HEK293T (cell line): Measurements from ENCODE around the gene ZNF710.
A peak's percentile ranks its signal among the peaks of the same experiment; 100 is the strongest.

Experiments used
- CTCF ChIA-PET: fragments of 350-600 bp; formaldehyde crosslinking; extraction: SDS; loops from one replicate; lab custom pipeline; 2021; ENCODE audit warnings: antibody characterized with exemption, inconsistent platforms; lab: Yijun Ruan, JAX
- POLR2A ChIA-PET: fragments of 350-600 bp; formaldehyde crosslinking; extraction: SDS; loops from one replicate; lab custom pipeline; 2020; ENCODE audit warnings: antibody characterized with exemption, inconsistent platforms; lab: Yijun Ruan, JAX
- DNase-seq: peaks from one replicate; pipeline ENCODE4 v3.0.0; 2012; ENCODE audit warnings: mixed read lengths; ENCODE audit errors: extremely low spot score
- ARNT ChIP-seq: fragments of 450-650 bp; IDR thresholded peaks from 2 replicates; pipeline ENCODE4 v1.6.1; 2017; ENCODE audit warnings: mild to moderate bottlenecking
- BHLHE40 ChIP-seq: fragments of 450-650 bp; IDR thresholded peaks from 2 replicates; pipeline ENCODE4 v1.6.1; 2016; ENCODE audit warnings: mild to moderate bottlenecking, moderate library complexity, borderline replicate concordance
- CTBP1 ChIP-seq: fragments of 450-650 bp; IDR thresholded peaks from 2 replicates; pipeline ENCODE4 v1.6.1; 2016; ENCODE audit warnings: borderline replicate concordance
- ELF4 ChIP-seq: fragments of 450-650 bp; IDR thresholded peaks from 2 replicates; pipeline ENCODE4 v1.6.1; 2017; ENCODE audit warnings: antibody characterized with exemption
- FOXA1 ChIP-seq: fragments of 450-650 bp; IDR thresholded peaks from 2 replicates; pipeline ENCODE4 v1.6.1; 2016; ENCODE audit warnings: mild to moderate bottlenecking
- FOXK2 ChIP-seq: fragments of 450-650 bp; IDR thresholded peaks from 2 replicates; pipeline ENCODE4 v1.6.1; 2016; ENCODE audit warnings: mild to moderate bottlenecking
- FOXM1 ChIP-seq: fragments of 450-650 bp; IDR thresholded peaks from 2 replicates; pipeline ENCODE4 v1.6.1; 2017; ENCODE audit warnings: mild to moderate bottlenecking, borderline replicate concordance
- HDGF ChIP-seq: fragments of 450-650 bp; IDR thresholded peaks from 2 replicates; pipeline ENCODE4 v1.6.1; 2017; ENCODE audit warnings: antibody characterized with exemption, borderline replicate concordance
- L3MBTL2 ChIP-seq: fragments of 450-650 bp; conservative IDR thresholded peaks from 2 replicates; pipeline ENCODE4 v1.6.1; 2016; ENCODE audit warnings: mild to moderate bottlenecking
- LEF1 ChIP-seq: fragments of 450-650 bp; IDR thresholded peaks from 2 replicates; pipeline ENCODE4 v1.6.1; 2017; ENCODE audit warnings: mild to moderate bottlenecking, borderline replicate concordance
- NFRKB ChIP-seq: fragments of 450-650 bp; IDR thresholded peaks from 2 replicates; pipeline ENCODE4 v1.6.1; 2016; ENCODE audit warnings: mild to moderate bottlenecking, moderate library complexity
- PKNOX1 ChIP-seq: fragments of 450-650 bp; IDR thresholded peaks from 2 replicates; pipeline ENCODE4 v1.6.1; 2016
- SP1 ChIP-seq: fragments of 450-650 bp; IDR thresholded peaks from 2 replicates; pipeline ENCODE4 v1.6.1; 2017
- SUZ12 ChIP-seq: fragments of 450-650 bp; IDR thresholded peaks from 2 replicates; pipeline ENCODE4 v1.6.1; 2016; ENCODE audit warnings: mild to moderate bottlenecking
- TARDBP ChIP-seq: fragments of 450-650 bp; IDR thresholded peaks from 2 replicates; pipeline ENCODE4 v1.6.1; 2016
- ZNF384 ChIP-seq: fragments of 450-650 bp; IDR thresholded peaks from 2 replicates; pipeline ENCODE4 v1.6.1; 2016

ZNF710 gene

GRCh38 chr15:90000186-90001001, 730 bp upstream of the ZNF710 start:
- DNase-seq: no peak
- POLR2A ChIA-PET: interaction anchor here (0.7 kb wide), 1 partner anchor 81 kb away, joined by 3 read pairs; no protein-coding TSS in a partner anchor
- CTCF ChIA-PET: no interaction called here
- TF ChIP-seq FOXA1 (no peak), SP1 (no peak), HDGF (no peak), L3MBTL2 (no peak), FOXK2 (no peak), ELF4 (no peak), BHLHE40 (no peak), TARDBP (no peak), SUZ12 (no peak), ZNF384 (no peak), NFRKB (no peak)

GRCh38 chr15:90001683-90002427, 731 bp downstream of the ZNF710 start:
- TF ChIP-seq NFRKB: no peak
- no peak for TF ChIP-seq ELF4
- TF ChIP-seq ARNT: no peak
- TF ChIP-seq LEF1: no peak
- no peak for TF ChIP-seq FOXK2
- no peak for TF ChIP-seq SUZ12
- TF ChIP-seq CTBP1: no peak
- no peak for TF ChIP-seq PKNOX1
- TF ChIP-seq FOXA1: no peak
- TF ChIP-seq TARDBP: no peak
- no peak for TF ChIP-seq HDGF
- no peak for TF ChIP-seq ZNF384
- no peak for TF ChIP-seq L3MBTL2
- no peak for TF ChIP-seq BHLHE40
- CTCF ChIA-PET: interaction anchor here (1.1 kb wide), 1 partner anchor 86 kb away, joined by 3 read pairs; no protein-coding TSS in a partner anchor
- POLR2A ChIA-PET: interaction anchor here (0.6 to 1.9 kb wide), 9 partner anchors 19 to 91 kb away, joined by 3 to 7 read pairs (median 4); partner anchors contain the start of gene ARPIN
- DNase-seq: peak; percentile 70

GRCh38 chr15:90002428-90002844, 1.3 kb downstream of the ZNF710 start:
- peak; percentile 53 for DNase-seq
- CTCF ChIA-PET: no interaction called here
- POLR2A ChIA-PET: interaction anchor here (0.6 to 1.9 kb wide), 9 partner anchors 19 to 92 kb away, joined by 3 to 7 read pairs (median 4); partner anchors contain the start of gene ARPIN
- no peak for TF ChIP-seq FOXK2
- TF ChIP-seq L3MBTL2: 0 out of 2 replicates have a peak, but pooled peaks have one; percentile 20

- TF ChIP-seq HDGF (no peak), L3MBTL2 (no peak), FOXK2 (no peak)
- ChIA-PET POLR2A (interaction anchor here (1.9 kb wide), 1 partner anchor 51 kb away, joined by 7 read pairs; no protein-coding TSS in a partner anchor), CTCF (interaction anchor here (1.2 kb wide), 1 partner anchor 217 kb away, joined by 3 read pairs; no protein-coding TSS in a partner anchor)
- DNase-seq: no peak
Observed at GRCh38 chr15:90003736-90004135, 2.6 kb downstream of the ZNF710 start.

GRCh38 chr15:90004252-90004651, 3.1 kb downstream of the ZNF710 start:
- CTCF ChIA-PET: interaction anchor here (1.2 to 1.5 kb wide), 2 partner anchors 33 to 217 kb away, joined by 3 read pairs; no protein-coding TSS in a partner anchor

GRCh38 chr15:90004671-90005070, 3.5 kb downstream of the ZNF710 start:
- DNase-seq: no peak
- TF ChIP-seq L3MBTL2 (no peak), FOXA1 (no peak), FOXK2 (no peak), CTBP1 (no peak), FOXM1 (no peak), SP1 (no peak), LEF1 (no peak), ARNT (no peak), ZNF384 (no peak), HDGF (no peak)
- ChIA-PET CTCF (interaction anchor here (0.6 to 1.5 kb wide), 2 partner anchors 33 to 281 kb away, joined by 3 to 4 read pairs; no protein-coding TSS in a partner anchor), POLR2A (no interaction called here)

More at GRCh38 chr15:90004252-90004651, 3.1 kb downstream of the ZNF710 start:
- no peak for TF ChIP-seq L3MBTL2
- no peak for TF ChIP-seq TARDBP
- TF ChIP-seq LEF1: no peak
- no peak for TF ChIP-seq FOXM1
- TF ChIP-seq BHLHE40: no peak
- TF ChIP-seq ELF4: no peak
- TF ChIP-seq SUZ12: no peak
- TF ChIP-seq FOXK2: no peak
- no peak for TF ChIP-seq CTBP1
- no peak for TF ChIP-seq FOXA1
- TF ChIP-seq NFRKB: no peak
- TF ChIP-seq PKNOX1: no peak
- DNase-seq: no peak
- POLR2A ChIA-PET: no interaction called here
